ENCODE data around the gene CAMKK2.

- TF ChIP-seq ELF4 (IDR thresholded peaks at IDR 0.05) (no peak), CTBP1 (IDR thresholded peaks at IDR 0.05; ENCODE audit: borderline replicate concordance) (no peak), ZNF384 (IDR thresholded peaks at IDR 0.05) (no peak), SUZ12 (IDR thresholded peaks at IDR 0.05) (no peak), SP1 (IDR thresholded peaks at IDR 0.05) (no peak), BHLHE40 (IDR thresholded peaks at IDR 0.05; ENCODE audit: borderline replicate concordance) (no peak), ARNT (IDR thresholded peaks at IDR 0.05) (no peak), HDGF (IDR thresholded peaks at IDR 0.05; ENCODE audit: borderline replicate concordance) (no peak), L3MBTL2 (conservative IDR thresholded peaks at IDR 0.05) (no peak), TARDBP (IDR thresholded peaks at IDR 0.05) (no peak), FOXM1 (IDR thresholded peaks at IDR 0.05; ENCODE audit: borderline replicate concordance) (no peak), PKNOX1 (IDR thresholded peaks at IDR 0.05) (peak; percentile 29; the same call in 1 of the 2 replicates), FOXK2 (IDR thresholded peaks at IDR 0.05) (no peak)
Observed at GRCh38 chr12:121217063-121217462, 79.4 kb downstream of the CAMKK2 start.

Measured in HEK293T (cell line).